ENCODE data around the gene UBA52.
A peak's percentile ranks its signal among the peaks of the same experiment; 100 is the strongest.

UBA52 gene

DNA sequence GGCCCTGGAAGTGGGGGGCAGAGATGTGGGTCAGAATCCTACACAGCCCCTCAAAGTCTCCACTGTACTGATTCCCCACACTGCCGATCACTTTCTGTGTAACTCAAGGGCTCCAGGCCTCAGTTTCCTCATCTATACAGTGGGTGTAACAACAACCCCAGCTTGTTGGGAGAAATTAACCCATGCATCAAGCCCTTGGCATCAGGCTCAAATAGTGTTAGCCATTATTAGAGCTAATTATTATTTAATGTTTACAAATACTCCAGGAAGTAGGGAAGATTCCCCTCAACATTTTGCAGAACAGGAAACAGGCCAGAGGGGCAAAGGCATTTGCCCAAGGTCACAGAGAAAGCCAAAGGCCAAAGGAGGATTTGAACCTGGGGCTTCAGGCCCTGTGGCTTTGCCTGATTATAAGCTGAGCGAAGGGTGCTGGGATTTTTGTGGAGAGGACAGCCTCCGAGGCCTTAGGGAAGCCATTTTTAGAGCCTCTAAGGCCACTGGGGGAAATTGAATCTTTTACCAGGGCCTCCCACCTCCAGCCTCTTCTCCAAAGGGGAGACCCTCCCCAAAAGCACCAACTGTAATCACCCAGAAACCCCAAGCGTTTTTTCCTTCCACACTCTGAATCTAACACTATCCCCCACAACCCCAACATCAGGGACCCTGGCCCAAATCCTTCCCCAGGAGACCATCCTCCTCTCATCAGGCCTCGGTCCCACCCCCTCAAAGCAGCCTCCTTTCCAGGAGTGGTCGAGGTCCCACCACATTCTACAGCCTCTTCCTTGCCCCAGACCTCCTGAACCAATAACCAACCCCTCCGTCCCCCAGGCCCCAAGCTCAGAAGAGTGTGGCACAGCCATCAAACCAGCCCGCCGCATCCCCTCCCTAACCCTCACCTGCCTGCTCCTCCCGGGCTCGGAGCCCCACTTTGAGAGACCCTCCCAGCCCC is 29.4 kb upstream of the UBA52 start:
- Histone ChIP-seq H3K9me2 (replicated peaks; ENCODE audit: insufficient read depth, low read length) (no peaks in the 10 kb centered on the region), H3K9ac (ENCODE audit: low read length) (peak overlapping the region; percentile 61), H4K20me1 (ENCODE audit: low read depth, low read length) (no peaks in the 10 kb centered on the region), H3K27me3 (ENCODE audit: low read length) (no peaks in the 10 kb centered on the region), H3K79me2 (ENCODE audit: insufficient read depth, low read length) (peaks cover 9% of the 10 kb centered on the region; the same call in 1 of the 2 replicates), H3K9me3 (ENCODE audit: insufficient read depth, low read length) (no peaks in the 10 kb centered on the region), H3K27ac (ENCODE audit: low read depth, low read length) (peak overlapping the region; percentile 55), H3K36me3 (ENCODE audit: low read length) (no peaks in the 10 kb centered on the region; the same call in 1 of the 2 replicates), H2AFZ (ENCODE audit: low read depth, low read length, severe bottlenecking) (no peak overlapping the region), H3F3A (ENCODE audit: insufficient read depth) (peaks cover 10% of the 10 kb centered on the region; the same call in 1 of the 2 replicates), H3K4me3 (ENCODE audit: insufficient read depth, low read length, poor library complexity, severe bottlenecking) (peak overlapping the region; percentile 83), H3K4me2 (ENCODE audit: low read depth, low read length, poor library complexity, severe bottlenecking) (peak overlapping the region; percentile 82)
- TF ChIP-seq, protein P1, sequence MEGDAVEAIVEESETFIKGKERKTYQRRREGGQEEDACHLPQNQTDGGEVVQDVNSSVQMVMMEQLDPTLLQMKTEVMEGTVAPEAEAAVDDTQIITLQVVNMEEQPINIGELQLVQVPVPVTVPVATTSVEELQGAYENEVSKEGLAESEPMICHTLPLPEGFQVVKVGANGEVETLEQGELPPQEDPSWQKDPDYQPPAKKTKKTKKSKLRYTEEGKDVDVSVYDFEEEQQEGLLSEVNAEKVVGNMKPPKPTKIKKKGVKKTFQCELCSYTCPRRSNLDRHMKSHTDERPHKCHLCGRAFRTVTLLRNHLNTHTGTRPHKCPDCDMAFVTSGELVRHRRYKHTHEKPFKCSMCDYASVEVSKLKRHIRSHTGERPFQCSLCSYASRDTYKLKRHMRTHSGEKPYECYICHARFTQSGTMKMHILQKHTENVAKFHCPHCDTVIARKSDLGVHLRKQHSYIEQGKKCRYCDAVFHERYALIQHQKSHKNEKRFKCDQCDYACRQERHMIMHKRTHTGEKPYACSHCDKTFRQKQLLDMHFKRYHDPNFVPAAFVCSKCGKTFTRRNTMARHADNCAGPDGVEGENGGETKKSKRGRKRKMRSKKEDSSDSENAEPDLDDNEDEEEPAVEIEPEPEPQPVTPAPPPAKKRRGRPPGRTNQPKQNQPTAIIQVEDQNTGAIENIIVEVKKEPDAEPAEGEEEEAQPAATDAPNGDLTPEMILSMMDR (IDR thresholded peaks at IDR 0.05; ENCODE audit: insufficient read depth, low read length, poor library complexity, severe bottlenecking): no peak
- no peak for TF ChIP-seq EZH2phosphoT487 (conservative IDR thresholded peaks at IDR 0.05; ENCODE audit: low read length)

DNA sequence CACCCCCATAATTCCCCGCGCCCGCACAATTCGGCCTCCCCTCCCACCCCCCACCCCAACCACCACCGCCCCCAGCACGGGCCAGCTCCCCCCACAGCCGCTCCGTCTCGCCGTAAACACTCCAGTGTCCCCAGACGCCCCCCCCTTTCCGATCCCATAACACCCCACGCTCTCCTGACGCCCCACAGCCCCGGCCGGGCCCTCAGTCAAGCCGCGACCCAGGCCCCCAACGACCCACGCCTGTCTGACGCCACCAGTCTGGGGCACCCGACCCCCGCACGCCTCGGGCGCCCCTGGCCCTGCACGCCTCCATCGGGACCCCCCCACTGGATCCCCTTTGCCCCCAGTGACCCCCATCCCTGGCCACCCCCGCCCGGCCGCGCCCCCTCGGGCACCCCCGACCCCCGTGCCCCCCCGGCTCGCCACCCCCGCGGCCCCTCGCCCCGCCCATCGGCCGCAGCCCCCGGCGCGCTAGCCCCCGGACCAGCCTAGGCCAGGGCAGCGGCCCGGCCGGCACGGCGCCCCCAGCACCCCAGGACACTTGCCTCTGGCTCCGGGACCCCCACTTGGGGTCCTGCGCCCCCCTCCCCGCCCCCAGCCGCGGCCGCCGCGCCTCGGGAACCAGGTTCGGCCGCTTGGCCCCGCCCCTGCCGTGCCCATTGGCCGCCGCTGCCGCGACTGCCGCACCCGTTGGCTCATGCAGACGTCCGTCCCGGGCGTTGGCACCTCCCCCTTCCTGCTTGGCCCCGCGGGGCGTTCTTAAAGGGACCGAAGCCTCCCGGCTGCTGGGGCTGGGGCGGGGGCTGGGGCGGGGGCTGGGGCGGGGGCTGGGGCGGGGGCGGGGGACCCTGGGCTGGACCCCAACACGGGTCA is 28.5 kb upstream of the UBA52 start, which contains the start of gene FKBP8:
Gene FKBP8 (minus strand): TSS at position 633 of the 873 bp plus-strand sequence. CDS start 1,603 bp downstream, outside the sequence.
- no peaks in the 10 kb centered on the region for H4K20me1 ChIP-seq (ENCODE audit: low read depth, low read length)
- peak within 1 kb of the TSS; percentile 83 for H3K4me3 ChIP-seq (ENCODE audit: insufficient read depth, low read length, poor library complexity, severe bottlenecking)
- peak within 1 kb of the TSS; percentile 55 for H3K27ac ChIP-seq (ENCODE audit: low read depth, low read length)
- H3K4me2 ChIP-seq (ENCODE audit: low read depth, low read length, poor library complexity, severe bottlenecking): peak within 1 kb of the TSS; percentile 82
- H3K9me2 ChIP-seq (replicated peaks; ENCODE audit: insufficient read depth, low read length): no peaks in the 10 kb centered on the region
- no peaks in the 10 kb centered on the region for H3K9me3 ChIP-seq (ENCODE audit: insufficient read depth, low read length)
- no peaks in the 10 kb centered on the region for H3K27me3 ChIP-seq (ENCODE audit: low read length)
- H2AFZ ChIP-seq (ENCODE audit: low read depth, low read length, severe bottlenecking): peak within 1 kb of the TSS; percentile 70
- H3K9ac ChIP-seq (ENCODE audit: low read length): peak within 1 kb of the TSS; percentile 61
- no peaks in the 10 kb centered on the region; the same call in 1 of the 2 replicates for H3K36me3 ChIP-seq (ENCODE audit: low read length)
- TF ChIP-seq EZH2phosphoT487 (conservative IDR thresholded peaks at IDR 0.05; ENCODE audit: low read length): no peak
- peaks cover 10% of the 10 kb centered on the region; the same call in 1 of the 2 replicates for H3F3A ChIP-seq (ENCODE audit: insufficient read depth)
- peaks cover 9% of the 10 kb centered on the region; the same call in 1 of the 2 replicates for H3K79me2 ChIP-seq (ENCODE audit: insufficient read depth, low read length)

DNA sequence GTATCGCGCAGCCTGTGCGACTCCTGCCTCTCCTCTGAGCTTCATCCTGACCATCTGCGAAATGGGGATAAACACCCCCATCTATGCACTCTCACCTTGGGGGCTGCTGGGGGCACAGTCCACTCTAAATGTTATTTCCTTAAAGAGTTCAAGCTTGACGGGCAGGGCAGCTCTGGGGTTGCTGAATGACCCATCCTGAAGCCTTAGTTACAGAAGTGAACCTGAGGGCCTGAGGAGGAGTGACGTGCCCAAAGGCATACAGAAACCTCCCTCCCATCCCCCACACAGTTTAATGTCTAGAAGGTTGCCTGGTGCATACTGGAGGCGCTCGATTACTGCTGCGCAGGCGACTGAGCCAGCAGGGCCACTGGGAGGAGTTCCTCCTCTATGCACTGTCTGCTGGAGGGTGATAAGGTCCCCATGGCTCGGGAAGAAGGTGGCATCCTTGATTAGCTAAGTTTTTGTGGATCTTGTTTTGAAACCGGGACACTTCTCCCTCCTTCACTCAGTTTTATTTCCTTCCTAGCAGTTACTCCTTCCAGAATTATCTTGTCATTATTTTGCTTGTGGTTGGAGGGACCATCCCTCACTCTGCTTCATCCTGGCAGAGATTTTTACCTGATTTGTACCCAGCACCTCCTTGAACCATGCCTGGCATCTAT is 27.7 kb upstream of the UBA52 start:
- H3K27me3 ChIP-seq (ENCODE audit: low read length): no peaks in the 10 kb centered on the region
- peaks cover 9% of the 10 kb centered on the region; the same call in 1 of the 2 replicates for H3K79me2 ChIP-seq (ENCODE audit: insufficient read depth, low read length)
- H3K9ac ChIP-seq (ENCODE audit: low read length): peak overlapping the region; percentile 61
- peaks cover 10% of the 10 kb centered on the region; the same call in 1 of the 2 replicates for H3F3A ChIP-seq (ENCODE audit: insufficient read depth)
- no peaks in the 10 kb centered on the region; the same call in 1 of the 2 replicates for H3K36me3 ChIP-seq (ENCODE audit: low read length)
- TF ChIP-seq, protein P1 (IDR thresholded peaks at IDR 0.05; ENCODE audit: insufficient read depth, low read length, poor library complexity, severe bottlenecking): no peak
- no peak for TF ChIP-seq EZH2phosphoT487 (conservative IDR thresholded peaks at IDR 0.05; ENCODE audit: low read length)
- peak overlapping the region; percentile 54 for H3K4me3 ChIP-seq (ENCODE audit: insufficient read depth, low read length, poor library complexity, severe bottlenecking)
- no peaks in the 10 kb centered on the region for H3K9me3 ChIP-seq (ENCODE audit: insufficient read depth, low read length)
- H4K20me1 ChIP-seq (ENCODE audit: low read depth, low read length): no peaks in the 10 kb centered on the region
- H3K9me2 ChIP-seq (replicated peaks; ENCODE audit: insufficient read depth, low read length): no peaks in the 10 kb centered on the region
- no peak overlapping the region for H3K27ac ChIP-seq (ENCODE audit: low read depth, low read length)
- H3K4me2 ChIP-seq (ENCODE audit: low read depth, low read length, poor library complexity, severe bottlenecking): peak overlapping the region; percentile 64
- peak overlapping the region; percentile 70 for H2AFZ ChIP-seq (ENCODE audit: low read depth, low read length, severe bottlenecking)
